HG02973 (cell line): ENCODE results near the gene LVRN.

Source experiments
- ATAC-seq: cut with Tn5 transposase; IDR thresholded peaks from one replicate; pipeline ENCODE4 v1.9.1; 2021; ENCODE audit warnings: moderate library complexity; ENCODE audit not compliant: unreplicated experiment

The LVRN gene

GRCh38 chr5:116023619-116024018 is 61.3 kb downstream of the LVRN start:
- no peak for ATAC-seq

DNA sequence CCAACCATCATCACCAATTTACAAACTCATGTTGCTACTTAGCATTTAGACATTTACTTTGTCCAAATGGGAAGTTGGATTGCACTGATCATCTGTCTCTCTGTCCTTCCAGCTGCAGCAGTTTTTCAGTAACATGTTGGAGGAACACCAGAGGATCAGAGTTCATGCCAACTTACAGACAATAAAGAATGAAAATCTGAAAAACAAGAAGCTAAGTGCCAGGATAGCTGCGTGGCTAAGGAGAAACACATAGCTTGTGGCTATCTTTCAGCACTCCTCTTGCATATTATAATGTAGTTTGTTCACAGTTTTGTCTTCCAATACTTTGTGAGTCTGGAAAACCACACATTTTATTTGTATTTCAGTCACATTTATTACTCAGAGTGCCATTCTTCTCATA is 63.6 kb downstream of the LVRN start:
- no peak for ATAC-seq

- peak; percentile 98 for ATAC-seq
Observed at GRCh38 chr5:116032094-116032517, 69.8 kb downstream of the LVRN start, which contains the start of gene ARL14EPL. ARL14EPL (plus strand) TSS chr5:116032472; CDS start chr5:116051466, 18,994 bp downstream.

DNA sequence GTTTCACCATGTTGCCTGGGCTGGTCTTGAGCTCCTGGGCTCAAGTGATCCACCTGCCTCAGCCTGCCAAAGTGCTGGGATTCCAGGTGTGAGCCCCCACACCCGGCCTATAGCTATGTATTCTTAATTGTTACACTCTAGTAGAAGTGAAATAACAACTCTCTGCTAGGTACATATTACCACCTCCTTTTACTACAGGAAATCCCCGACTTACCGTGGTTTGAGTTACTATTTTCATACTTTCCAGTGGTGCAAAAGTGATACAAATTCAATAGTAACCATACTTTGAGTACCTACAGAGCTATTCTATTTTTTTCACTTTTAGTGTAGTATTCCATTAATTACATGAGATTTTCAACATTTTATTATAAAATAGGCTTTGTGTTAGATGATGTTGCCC is 70.7 kb downstream of the LVRN start:
- ATAC-seq, result no peak

GRCh38 chr5:116035123-116035522 is 72.8 kb downstream of the LVRN start:
- ATAC-seq, result no peak

DNA sequence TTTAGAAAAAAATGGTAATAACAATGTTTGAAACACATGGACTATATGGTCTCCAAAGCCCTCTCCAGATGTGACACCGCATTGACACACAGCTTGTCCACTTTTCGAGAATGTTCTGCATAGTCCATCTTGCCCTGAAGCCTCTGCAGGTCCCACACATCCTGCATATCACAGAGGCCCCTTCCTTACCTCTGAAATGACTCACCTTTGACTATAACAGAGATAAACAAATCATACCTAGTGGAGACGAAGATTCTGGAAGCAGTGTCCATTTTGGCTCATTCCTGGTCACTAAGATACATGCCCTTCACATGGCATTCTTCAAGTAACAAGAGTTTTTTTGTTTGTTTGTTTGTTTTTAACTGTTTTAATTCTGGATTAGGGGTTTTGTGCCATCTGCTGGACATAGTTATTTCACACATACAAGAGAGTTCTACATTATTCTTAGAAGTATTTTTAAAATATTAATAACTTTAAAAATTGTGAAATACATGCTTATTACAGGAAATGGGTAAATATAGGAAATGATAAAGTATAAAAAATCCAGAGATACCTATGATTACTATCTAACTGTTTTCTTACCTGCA is 75.1 kb downstream of the LVRN start:
- peak; percentile 46 for ATAC-seq

GRCh38 chr5:116038817-116039216 is 76.5 kb downstream of the LVRN start:
- ATAC-seq, result peak; percentile 51

DNA sequence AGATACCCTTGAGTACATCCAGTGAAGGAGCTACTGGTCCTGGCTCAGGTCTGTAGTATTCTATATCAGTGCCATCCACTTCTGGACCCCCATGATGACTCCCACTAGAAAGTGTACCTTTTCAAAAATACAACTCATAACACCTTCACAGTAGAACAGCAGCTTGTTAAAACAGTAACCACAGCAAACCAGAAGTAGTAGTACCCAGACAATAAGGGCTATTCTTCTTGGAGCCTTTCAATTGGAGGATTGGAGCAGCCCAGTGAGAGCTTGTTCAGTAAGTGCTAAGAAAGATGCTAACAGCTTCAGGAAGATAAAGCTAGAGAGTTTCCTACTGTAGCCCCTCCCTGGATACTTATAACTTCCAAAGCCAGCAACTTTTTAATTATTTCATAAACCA is 80.1 kb downstream of the LVRN start:
- ATAC-seq, result no peak

DNA sequence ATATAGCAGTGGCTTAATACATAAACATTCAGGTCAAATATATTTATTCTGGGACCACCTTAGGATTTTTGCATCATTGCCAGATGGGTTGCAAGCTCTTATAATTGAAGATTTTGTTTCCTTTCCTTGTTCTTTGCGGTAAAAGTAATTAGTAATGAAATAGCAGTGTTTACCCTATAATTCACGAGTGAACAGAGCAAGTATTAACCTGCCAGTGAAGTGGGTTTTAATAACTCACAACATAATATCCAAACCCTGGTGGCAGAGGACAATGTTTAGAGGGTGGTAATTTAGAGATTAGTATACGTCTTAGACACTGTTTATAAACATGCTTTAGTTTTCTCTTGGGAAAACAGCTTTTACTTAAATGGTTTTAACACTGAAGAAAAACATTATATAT is 81.8 kb downstream of the LVRN start:
- no peak for ATAC-seq

DNA sequence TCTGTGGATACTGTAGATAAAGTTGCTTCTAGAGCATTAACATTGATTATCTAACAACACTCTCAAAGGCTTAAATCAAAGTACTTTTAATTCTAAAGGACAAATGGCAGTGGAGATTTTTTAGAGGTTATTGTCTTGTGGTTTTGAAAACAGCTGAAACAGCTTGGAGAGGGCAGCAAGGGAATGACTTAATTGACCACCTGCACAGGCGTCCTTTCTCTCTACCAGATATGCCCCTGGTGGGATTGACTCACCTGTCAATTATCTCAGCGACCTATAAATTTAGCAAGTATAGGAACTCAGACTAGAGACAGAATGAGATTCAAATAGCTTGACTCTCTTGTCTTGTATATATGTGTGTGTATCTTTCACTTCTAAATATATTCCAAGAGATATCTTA is 83.5 kb downstream of the LVRN start:
- no peak for ATAC-seq

GRCh38 chr5:116046261-116046660 is 84.0 kb downstream of the LVRN start:
- ATAC-seq, result no peak

- ATAC-seq, result no peak
Observed at GRCh38 chr5:116046823-116047222, 84.5 kb downstream of the LVRN start.

GRCh38 chr5:116058346-116058936 is 96.2 kb downstream of the LVRN start:
- no peak for ATAC-seq

- ATAC-seq, result no peak
Observed at GRCh38 chr5:116062352-116062751, 100.1 kb downstream of the LVRN start.

- ATAC-seq, result no peak
Observed at GRCh38 chr5:116063950-116064349, 101.7 kb downstream of the LVRN start.

GRCh38 chr5:116068028-116068632 is 105.9 kb downstream of the LVRN start:
- peak; percentile 55 for ATAC-seq

- no peak for ATAC-seq
Observed at GRCh38 chr5:116071211-116071610, 108.9 kb downstream of the LVRN start.

GRCh38 chr5:116075191-116075831 is 113.0 kb downstream of the LVRN start:
- no peak for ATAC-seq

GRCh38 chr5:116076496-116076895 is 114.2 kb downstream of the LVRN start:
- peak; percentile 99 for ATAC-seq
